Measurements from ENCODE around the gene NPDC1. TPM values are rescaled to one million over a fixed set of nuclear protein-coding genes. Genes with fewer than 3 reads are reported as not detected.
"Not testable (repeated sequence)": the region's sequence is repeated elsewhere in the genome, so short reads cannot be mapped to it uniquely, and the experiment has no call there.

The NPDC1 gene
- total RNA-seq, 1 donor from 2014 or later = 138 TPM

DNA sequence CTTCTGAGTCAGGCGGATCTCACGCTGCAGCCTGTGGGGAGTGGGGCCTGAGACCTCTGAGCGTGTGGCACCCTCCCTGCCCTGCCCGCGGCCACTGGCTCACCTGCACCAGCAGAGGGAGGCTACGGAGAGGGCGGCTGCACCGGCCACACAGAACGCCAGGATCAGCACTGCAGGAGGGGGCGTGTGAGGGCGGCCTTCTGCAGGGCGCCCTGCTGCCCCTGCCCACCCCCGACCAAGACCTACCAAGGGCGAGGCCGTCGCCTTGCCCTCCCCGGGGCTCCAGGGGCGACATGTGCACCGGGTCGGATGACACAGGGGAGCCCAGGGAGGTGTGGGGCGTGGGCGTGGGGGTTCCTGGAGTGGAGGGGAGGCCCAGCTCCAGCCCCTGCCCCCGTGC is 5.4 kb downstream of the NPDC1 start:
- no peak for DNase-seq (ENCODE audit: low spot score)

DNA sequence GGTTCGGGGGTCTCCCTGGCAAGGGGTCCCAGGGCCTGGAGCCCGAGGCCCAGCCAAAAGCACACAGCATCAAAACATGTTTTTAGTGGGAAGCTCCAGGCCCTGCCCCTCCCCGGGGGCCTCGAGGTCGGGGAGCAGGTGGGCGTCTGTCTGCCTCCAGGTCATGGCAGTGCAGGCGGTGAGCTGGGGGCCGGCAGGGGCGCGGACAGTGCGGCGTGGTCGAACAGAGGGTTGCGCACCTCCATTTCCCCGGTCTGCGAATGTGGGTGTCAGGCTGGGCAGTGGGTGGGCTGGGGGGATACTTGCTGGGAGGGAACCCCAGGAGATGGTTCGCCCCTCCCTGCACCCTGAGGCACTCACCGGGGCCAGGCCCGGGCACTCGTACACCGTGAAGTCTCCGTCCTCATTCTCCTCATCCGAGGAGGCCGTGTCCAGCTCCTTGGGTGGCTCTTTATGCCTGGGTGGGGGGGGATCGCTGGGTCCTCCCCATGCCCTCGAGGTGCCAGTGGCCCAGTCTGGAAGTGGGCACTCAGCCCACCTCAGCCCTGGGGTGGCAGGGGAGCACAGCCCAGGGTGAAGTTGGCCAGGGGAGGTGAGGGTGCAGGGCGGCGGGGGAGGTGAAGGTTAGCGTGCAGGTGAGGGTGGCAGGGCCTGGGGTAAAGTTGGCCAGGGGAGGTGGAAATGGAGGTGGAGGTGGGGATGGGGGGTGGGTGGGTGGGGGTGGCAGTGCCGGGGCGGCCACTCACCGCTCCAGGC is 6.2 kb downstream of the NPDC1 start:
- DNase-seq (ENCODE audit: low spot score) = no peak

DNA sequence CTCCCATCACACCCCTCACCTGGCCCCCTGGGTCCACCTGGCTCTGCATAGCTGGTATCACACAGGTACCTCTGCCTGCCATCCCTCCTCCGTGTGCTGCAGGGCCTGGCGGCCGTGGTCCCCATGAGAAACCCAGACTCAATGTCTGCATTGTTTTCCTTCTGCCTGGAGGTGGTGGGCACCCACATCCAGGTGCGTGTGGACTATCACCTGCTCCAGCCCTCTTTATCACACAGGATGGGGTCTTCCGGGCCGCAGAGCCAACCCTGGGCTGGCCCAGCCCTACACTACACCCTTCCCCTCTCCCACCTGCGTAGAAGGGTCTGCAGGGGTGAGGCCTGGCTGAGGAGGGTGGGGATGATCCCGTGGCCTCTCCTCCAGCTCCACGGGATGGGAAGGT is 7.1 kb downstream of the NPDC1 start:
- DNase-seq (ENCODE audit: low spot score) = no peak

DNA sequence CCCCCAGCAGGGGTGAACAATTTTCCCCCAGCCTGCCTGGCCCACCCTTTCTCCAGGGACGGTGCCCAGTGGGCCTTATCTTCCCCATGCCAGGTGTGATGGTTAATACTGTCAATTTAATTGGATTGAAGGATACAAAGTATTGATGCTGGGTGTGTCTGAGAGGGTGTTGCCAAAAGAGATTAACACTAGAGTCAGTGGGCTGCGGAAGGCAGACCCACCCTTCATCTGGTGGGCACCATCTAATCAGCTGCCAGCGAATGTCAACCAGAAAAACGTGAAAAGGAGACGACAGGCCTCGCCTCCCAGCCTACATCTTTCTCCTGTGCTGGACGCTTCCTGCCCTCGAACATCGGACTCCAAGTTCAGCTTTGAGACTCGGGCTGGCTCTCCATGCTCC is 8.5 kb downstream of the NPDC1 start:
- DNase-seq (ENCODE audit: low spot score) = no peak

DNA sequence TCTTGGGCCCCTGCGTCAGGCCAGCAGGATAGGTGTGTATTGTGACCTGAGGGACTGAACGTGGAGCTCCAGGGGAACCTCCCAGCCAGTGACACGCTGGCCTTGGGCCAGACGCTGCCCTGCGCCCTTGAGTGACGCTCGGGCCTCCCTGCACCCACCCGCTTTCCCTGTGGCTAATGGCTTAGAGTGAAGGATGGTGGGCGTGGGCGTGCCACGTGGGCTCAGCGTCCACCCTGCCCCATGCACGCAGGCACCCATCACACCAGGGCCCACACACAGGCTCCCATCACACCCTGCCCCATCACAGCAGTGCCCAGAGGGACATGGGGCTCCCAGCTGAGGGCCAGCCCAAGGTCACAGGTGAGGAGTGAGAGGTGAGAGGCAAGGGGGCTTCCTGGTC is 8.9 kb downstream of the NPDC1 start:
- DNase-seq (ENCODE audit: low spot score) = no peak

DNA sequence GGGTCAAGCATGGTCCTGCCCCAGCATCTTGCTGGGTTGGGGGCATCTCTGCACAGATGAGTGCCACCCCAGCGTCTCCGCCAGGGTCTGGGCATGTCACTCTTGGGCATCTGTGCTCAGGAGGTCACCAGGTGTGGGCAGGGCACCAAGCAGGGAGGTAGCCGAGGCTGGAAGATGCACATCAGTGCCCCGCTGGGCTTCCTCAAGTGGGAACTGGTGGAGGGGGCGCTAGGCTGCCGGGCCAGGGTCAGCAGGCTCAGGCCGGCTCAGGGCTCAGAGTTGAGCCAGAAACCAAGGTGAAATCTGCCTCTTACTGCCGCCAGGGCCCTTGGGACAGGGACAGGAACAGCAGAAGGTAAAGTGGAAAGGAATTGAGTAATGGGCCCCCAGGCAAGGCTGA is 10.0 kb downstream of the NPDC1 start:
- DNase-seq (ENCODE audit: low spot score) = no peak

DNA sequence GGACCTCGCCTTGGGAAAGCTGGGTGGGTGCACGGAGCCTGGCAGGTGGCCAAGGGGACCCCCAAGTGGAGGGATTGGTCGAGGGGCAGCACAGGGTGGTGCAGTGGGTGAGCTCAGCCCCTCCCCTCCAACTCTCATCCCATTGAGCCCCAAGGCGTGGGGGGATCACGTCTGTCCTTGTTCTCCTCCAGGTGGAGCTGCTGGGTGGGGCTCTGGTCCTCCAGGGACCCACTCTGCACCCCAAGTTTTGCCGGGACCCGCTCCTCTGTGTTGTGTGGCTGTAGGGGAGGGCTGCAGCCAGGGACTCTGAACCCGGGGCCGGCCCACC is 10.5 kb downstream of the NPDC1 start:
- DNase-seq (ENCODE audit: low spot score) = no peak

DNA sequence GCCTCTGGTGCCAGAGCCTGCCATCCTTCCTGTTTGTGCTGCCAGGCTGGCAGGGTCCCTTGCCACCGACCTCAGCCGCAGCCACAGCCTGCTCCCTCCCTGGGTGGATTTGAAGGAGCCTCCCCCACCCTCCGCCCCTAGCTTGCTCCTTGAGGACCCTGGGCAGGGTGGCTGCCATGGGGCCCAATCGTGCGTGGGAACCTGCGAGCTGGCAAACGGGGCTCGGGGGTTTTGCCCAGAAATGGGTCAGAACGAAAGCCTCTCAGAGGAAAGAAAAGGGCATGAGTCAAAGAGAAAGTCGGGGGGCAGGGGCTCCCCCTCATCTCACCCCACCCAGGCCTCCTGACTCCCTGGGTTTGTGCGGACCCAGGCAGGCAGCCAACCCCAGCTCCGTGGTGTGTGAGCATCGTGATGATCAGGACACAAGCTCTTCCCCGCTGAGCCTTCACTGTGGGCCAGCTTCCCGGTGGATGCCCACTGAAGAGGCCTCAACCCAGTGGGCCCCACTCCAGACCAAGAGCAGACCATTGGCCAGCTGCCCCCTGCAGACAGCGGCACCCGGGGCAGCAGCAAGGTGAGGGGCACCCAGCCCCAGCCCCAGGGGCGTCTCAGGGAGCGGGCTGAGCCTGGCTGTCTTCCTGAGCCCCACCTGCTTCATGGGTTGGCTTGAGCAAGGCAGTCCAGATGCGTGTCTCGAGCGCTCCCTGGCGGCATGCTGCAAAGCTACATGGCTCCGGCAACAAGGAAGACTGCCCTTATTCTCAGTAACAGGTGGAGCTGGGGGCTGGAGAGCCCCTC is 11.1 kb downstream of the NPDC1 start:
- peak; percentile 86 for DNase-seq (ENCODE audit: low spot score)

DNA sequence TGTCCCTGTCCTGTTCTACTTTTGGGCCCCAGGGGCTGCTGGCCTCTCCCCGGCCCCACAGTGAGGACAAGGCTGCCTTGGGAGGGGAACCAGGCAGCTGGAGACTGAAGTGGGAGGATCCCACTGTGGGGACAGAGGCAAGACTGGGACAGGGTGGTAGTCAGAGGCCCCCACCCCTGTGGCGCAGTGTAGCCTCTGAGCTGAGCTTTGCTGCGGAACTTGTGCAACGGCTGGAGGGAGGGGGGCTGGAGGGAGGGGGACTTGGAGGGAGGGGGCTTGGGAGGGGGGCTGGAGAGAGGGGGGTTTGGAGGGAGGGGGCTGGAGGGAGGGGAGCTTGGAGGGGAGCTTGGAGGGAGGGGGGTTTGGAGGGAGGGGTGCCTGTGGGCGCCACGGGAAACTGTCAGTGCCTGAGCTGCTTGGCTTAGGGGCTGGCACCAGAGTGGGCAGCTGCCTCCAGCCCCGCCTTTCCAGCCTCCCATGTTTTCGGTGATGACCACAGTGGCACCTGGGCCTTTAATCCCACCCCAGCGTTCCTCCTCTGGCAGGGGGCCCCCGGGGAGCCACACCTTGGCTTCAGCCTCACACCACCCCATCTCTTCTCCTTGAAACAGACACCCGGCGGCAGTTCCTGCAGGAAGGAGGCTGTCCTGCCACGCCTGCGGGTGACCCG is 11.8 kb downstream of the NPDC1 start:
- DNase-seq (ENCODE audit: low spot score) = no peak

DNA sequence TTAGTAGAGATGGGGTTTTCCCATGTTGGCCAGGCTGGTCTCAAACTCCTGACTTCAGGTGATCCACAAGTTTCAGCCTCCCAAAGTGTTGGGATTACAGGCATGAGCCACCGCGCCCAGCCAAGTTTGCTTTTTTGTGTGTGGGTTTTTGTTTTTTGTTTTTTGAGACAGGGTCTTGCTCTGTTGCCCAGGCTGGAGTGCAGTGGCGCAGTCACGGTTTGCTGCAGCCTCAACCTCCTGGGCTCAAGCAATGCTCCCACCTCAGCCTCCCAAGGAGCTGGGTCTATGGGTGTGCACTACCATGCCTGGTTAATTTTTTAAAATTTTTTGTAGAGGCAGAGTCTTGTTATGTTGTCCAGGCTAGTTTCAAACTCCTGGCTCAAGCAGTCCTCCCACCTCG is 12.5 kb downstream of the NPDC1 start:
- not testable (repeated sequence) for DNase-seq (ENCODE audit: low spot score)

DNA sequence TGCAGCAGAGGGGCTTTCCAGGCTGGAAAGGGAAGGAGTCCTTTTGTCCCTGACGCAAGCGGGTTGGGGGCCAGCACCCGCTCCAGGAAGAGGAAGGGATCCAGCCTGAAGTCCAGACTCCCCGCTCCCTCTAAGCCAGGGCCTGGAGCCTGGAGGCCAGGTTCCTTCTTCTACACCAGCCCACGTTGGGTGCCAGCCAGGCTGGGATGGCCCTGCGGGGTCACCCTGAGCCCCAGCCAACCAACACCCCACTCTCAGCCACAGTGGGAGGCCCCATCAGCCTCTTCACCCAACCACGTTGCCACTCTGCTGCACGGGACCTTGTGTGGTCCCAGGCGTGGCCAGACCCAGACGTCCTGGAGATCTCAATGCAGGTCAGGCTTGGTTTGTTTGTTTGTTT is 13.1 kb downstream of the NPDC1 start:
- no peak for DNase-seq (ENCODE audit: low spot score)

DNA sequence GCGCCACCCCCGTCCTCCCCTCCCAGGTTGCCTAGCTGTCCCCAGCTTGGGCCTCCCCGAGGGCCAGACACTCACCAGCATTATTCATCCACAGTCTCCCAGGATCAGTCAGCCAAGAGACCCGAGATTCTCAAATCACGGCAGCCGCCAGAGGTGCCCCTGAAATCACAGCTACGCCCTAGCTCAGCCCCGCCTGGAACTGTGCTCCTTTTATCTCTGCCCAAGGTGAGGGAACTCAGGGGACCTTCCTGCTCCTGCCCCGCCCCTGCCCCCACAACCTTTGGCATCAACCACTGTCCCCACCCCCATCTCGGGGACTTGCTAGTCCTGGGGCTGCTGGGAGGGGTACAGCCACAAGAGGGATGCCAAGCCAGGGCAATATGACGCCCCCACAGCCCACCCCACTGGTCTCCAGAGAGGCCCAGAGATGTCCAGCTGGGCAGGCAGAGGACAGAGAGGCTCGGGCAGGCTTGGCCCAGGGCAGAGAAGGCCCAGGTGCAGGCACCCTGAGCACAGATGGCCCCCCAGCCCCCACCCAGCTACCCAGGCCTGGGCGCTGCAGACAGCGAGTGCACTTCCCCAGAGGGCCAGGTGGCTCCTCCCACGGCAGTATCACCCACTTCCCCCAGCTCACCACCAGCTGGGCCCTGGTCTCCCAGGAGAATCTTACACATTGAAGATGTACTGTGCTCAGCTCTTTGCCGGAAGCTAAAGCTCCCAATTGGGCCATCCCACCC is 13.9 kb downstream of the NPDC1 start, which contains the start of gene FUT7:
Gene FUT7 (minus strand): TSS at position 185 of the 737 bp plus-strand sequence. CDS start 97 bp downstream, at position 88.
- DNase-seq (ENCODE audit: low spot score) = no peak

DNA sequence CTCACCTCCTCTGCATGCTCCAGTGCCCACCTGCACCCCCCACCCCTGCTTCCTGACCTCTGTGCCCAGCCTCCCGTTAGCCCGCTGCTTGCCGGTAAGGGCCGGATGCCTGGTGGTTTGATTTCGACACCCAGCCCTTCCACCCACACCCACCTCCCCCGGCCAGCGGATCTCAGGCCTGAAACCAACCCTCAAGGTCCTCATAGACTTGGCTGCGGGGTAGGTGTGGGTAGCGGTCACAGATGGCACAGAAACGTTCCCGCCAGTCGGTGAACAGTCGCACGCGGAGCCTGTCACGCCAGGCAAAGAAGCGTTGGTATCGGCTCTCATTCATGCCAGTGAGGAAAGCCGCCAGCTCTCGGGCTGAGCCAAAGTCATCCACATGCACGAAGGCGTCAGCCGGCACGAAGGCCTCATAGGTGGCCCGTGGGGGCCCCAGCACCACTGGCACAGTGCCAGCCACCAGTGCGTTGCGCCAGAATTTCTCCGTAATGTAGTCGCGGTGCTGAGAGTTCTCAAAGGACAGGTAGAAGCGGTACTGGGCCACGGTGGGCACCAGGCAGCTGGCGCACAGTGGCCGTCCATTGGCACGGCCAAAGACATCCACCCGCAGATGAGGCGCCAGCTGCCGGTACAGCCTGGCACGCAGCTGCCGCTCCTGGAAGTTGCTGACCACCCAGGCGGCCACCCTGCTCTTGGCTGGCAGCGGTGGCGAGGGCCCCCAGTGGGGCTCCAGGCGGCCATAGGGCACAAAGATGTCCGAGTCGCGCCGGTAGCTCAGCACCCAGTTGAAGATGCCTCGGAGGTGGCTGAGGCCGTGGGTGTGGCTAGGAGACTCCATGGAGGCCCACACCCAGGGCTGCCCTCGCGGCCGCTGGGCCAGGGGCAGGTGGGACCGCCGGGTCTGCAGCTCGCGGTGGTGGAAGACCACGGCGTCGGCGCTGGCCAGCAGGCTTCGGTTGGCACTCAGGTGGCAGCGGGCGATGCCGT is 15.1 kb downstream of the NPDC1 start:
- DNase-seq (ENCODE audit: low spot score) = no peak

DNA sequence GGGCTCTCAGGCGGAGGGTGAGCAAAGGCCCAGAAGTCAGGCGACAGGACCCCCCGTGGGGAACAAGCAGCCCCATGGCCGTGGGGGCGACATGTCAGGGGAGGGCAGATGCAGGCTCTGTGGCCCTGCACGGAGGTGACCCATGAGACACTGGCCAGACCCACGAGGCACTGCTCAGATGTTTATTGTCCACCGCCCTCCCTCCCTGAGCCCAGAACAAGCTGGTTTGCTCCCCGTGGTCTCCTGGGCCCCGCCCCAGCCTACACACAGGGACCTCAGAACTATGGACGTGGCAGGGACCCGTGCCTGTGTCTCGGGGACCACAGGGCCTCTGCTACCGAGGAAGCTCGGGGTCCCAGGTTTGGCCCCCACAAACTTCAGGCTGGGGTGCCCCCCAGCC is 16.0 kb downstream of the NPDC1 start:
- DNase-seq (ENCODE audit: low spot score) = no peak

DNA sequence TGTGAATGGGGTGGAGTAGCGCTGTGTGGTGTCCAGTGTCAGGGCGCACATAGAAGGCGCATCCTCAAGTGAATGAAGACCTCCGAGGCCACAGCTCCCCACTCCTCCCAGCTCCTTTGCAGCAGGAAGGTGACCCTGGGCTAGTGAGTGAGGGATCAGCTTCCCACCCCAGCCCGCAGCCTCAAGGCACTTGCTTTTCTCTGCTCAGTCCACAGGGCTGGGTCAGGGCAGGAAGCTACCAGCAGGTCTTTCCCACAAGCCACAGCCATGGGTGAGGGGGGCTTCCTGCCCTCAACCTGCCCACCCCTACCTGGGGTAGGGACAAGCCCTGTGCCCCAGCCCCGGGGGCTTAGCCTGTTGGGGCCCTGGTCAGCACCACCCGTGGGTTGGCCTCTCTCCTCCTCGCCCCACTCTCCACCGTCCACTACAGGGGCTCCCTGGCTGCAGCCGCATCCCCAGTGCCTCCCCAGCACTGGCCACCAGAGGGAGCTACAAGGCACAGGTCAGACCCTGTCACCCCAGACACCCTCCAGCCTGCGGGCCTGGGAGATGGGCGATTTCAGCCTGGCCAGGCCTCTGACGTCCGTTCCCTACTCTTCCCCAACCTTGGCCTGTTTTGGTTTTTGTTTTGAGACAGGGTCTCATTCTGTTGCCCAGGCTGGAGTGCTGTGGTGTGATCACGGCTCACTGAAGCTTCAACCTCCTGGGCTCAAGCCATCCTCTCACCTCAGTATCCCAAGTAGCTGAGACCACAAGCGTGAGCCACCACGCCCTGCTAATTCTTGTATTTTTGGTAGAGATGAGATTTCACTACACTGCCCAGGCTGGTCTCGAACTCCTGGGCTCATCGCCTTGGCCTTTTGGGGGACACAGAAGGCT is 16.7 kb downstream of the NPDC1 start:
- peak; percentile 73 for DNase-seq (ENCODE audit: low spot score)

DNA sequence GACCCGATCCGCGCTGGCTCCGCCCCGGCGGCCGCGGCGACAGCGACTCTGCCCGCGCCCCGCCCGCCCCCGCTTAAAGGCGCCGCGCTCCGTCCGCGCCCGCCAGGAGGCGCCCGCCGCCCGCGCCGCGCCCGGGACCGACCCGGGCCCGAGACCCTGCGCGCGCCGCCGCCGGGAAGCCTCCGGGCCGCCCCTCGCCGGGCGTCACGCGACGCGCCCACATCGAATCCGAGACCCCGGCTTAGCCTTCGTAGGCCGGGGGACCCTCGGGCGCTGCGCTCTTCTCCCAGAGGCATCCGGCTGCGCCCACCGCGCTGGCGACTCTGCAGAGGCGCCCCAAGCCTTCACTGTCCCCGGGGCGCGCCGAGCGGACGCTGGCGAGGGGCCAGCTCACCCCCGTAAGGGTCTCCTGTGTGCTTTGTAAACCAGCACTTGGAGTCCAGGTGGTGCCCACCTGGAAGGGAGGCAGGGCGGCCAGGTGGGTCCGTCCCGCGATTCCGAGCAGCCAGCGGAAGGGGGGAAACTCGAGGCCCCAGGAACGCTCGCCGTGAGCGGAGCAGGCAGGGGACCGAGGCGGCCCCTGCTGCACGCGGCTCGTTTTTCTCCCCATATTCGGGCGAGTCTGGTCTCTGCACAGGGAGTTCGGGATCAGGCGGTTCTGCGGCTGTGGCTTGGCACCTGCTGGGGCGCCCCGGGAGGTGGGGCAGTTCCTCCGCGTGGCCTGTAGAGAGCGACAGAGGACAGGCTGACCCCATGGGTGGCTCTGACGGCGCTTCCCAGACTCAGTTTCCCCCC is 17.5 kb downstream of the NPDC1 start:
- peak; percentile 68 for DNase-seq (ENCODE audit: low spot score)

DNA sequence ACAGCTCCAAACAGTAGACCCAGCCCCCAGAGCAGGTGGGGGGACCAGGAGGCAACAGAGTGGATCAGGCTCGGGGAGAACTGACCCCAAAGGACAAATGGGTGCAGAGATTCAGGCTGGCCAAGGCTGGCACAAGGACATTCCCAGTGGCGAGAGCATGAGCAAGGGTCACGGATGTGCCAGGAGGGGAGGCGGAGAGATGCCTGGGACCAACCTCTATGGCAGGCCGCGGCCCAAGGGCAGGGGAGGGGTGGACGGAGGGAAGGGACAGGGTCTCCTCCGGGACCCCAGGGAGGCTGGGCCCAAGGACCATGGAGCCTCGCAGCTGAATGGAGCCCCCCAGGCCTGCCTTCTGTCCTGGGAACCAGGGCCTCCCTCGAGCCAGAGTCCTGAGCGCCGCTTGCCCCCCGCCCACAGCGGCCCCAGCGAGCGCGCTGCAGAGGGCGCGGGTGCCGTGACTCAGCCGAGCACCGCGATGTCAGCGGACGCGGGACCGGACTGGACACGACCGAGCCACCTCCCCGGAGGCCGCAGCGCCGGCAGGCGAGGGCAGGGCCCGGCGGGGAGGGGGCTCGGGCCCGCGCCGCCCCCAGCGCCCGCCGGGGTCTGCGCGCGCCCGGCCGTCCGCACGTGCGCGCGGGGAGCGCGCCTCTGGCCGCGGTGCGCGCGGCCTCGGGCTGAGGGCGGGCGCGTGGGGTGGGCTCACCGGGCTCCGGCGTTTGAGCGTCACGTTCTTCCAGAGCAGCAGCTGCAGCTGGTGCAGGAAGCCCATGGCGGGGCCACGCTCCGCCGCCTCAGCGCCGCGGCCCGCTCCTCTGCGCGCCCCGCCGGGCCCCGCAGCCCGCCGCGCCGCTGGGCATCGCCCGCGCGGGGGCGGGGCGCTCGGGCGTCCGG is 18.4 kb downstream of the NPDC1 start, which contains the start of gene ABCA2:
Gene ABCA2 (minus strand): TSS at position 869 of the 894 bp plus-strand sequence. CDS start 97 bp downstream, at position 772.
- DNase-seq (ENCODE audit: low spot score) = no peak

DNA sequence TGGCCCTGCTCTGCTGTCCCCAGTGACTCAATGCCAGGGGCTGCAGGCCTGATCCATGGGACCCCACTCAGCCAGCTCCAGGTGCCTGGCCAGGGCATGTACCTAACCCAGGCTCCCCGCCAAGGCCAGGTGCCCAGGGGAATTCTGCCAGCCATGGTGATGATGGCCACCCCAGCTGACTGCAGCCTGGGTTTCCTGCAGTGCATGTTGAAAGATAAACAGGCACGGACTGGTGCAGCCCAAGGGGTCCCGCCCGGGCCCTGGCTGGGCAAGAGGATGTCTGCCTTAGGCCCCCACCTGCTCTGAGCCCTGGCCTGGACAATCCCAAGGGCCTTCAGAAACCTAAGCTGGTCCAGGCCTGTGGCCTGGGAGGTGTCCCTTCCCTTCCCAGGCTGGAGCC is 19.1 kb downstream of the NPDC1 start:
- DNase-seq (ENCODE audit: low spot score) = no peak

All from ureter (tissue), 1 donor.